K562 (cell line): Measurements from ENCODE around the gene KNSTRN. TPM values are rescaled to one million over a fixed set of nuclear protein-coding genes. Genes with fewer than 3 reads are reported as not detected.

Experiments used
- ATAC-seq: fragments of 200-7000 bp; cut with Tn5 transposase; 3 replicates; pipeline ENCODE4 v1.9.1; 2020; ENCODE audit warnings: moderate library complexity
- BruUV-seq: library from RNA; stranded (reverse); fragments of 400-500 nt; replicated peaks from 2 replicates; lab custom pipeline; 2021; lab: Mats Ljungman, UMichigan
- CTCF ChIA-PET: fragments of 300-600 bp; formaldehyde crosslinking; extraction: SDS; loops from one replicate; lab custom pipeline; 2021; ENCODE audit warnings: low intra/inter-chr PET ratio; lab: Yijun Ruan, JAX
- POLR2A ChIA-PET: fragments of 300-600, 350-650 bp; sonication (Branson Sonifier 250); formaldehyde crosslinking; extraction: SDS; loops from one replicate; lab custom pipeline; 2021; ENCODE audit warnings: antibody characterized with exemption, inconsistent platforms; lab: Yijun Ruan, JAX
- DNase-seq, 4 experiments: peaks; one replicate each; pipeline versions ENCODE4 v3.0.0 to v3.0.0-alpha.2; 2011 to 2018; ENCODE audit warnings: low spot score in 3 of 4, mixed read lengths in 3 of 4; ENCODE audit errors: extremely low read depth in 1 of 4
- FAIRE-seq: peaks from 2 replicates; lab custom pipeline; 2011; peaks lifted over from hg19 to GRCh38; lab: Jason Lieb, UNC
- H2AFZ ChIP-seq: 2 replicates; pipeline ENCODE4 v1.6.0; 2011; ENCODE audit warnings: low read depth, low read length, control low read depth, inconsistent platforms
- H3K27ac ChIP-seq: fragments of 200-600 bp; 3 replicates; pipeline ENCODE4 v1.8.0; 2011; ENCODE audit warnings: low read depth, mild to moderate bottlenecking, control low read depth, inconsistent platforms, low read length, moderate library complexity, mixed read lengths; ENCODE audit errors: extremely low read depth
- H3K27me3 ChIP-seq, 2 experiments: fragments of 300-600 bp in 1 of 2; 2 replicates in 1 of 2; 3 replicates in 1 of 2; pipeline versions ENCODE4 v1.6.0 to v1.8.0; 2011; ENCODE audit warnings: inconsistent platforms in 2 of 2, low read length in 2 of 2, mild to moderate bottlenecking in 1 of 2, mixed read lengths in 1 of 2, moderate library complexity in 1 of 2; ENCODE audit not compliant: control insufficient read depth in 2 of 2, insufficient read depth in 2 of 2
- H3K36me3 ChIP-seq: fragments of 300-600 bp; 3 replicates; pipeline ENCODE4 v1.8.0; 2011; ENCODE audit warnings: mild to moderate bottlenecking, low read length, inconsistent platforms; ENCODE audit not compliant: control insufficient read depth, insufficient read depth
- H3K4me1 ChIP-seq, 2 experiments: fragments of 200-600 bp in 1 of 2; replicated peaks in 1 of 2; 2 replicates in 1 of 2; 3 replicates in 1 of 2; pipeline versions ENCODE4 v1.5.1 to v1.8.0; 2011; ENCODE audit warnings: inconsistent platforms in 2 of 2, low read length in 2 of 2, mild to moderate bottlenecking in 1 of 2, mixed read lengths in 1 of 2, moderate library complexity in 1 of 2; ENCODE audit not compliant: control insufficient read depth in 2 of 2, insufficient read depth in 2 of 2
- H3K4me2 ChIP-seq: 2 replicates; pipeline ENCODE4 v1.6.1; 2011; ENCODE audit warnings: low read length, control low read depth, inconsistent platforms, mixed read lengths; ENCODE audit not compliant: insufficient read depth
- H3K4me3 ChIP-seq: fragments of 200-600 bp; sonication (generic), shearing (Covaris generic); 2 replicates; pipeline ENCODE4 v1.5.1; 2016; ENCODE audit warnings: control low read depth, inconsistent platforms
- H3K79me2 ChIP-seq: fragments of 200-600 bp; 3 replicates; pipeline ENCODE4 v1.8.0; 2011; ENCODE audit warnings: low read length, inconsistent platforms; ENCODE audit not compliant: control insufficient read depth, insufficient read depth
- H3K9ac ChIP-seq, 2 experiments: 2 replicates each; pipeline versions ENCODE4 v1.6.0 to v1.6.1; 2011; ENCODE audit warnings: low read depth in 2 of 2, low read length in 2 of 2, control low read depth in 1 of 2, inconsistent platforms in 1 of 2, mild to moderate bottlenecking in 1 of 2, mixed read lengths in 1 of 2; ENCODE audit not compliant: insufficient read depth in 1 of 2
- H3K9me1 ChIP-seq: one replicate; pipeline ENCODE4 v1.6.0; 2011; ENCODE audit warnings: inconsistent platforms, mild to moderate bottlenecking, low read length, moderate library complexity; ENCODE audit not compliant: control insufficient read depth, insufficient read depth
- H3K9me3 ChIP-seq: replicated peaks from 2 replicates; pipeline ENCODE4 v1.5.1; 2011; ENCODE audit warnings: low read depth, low read length, inconsistent platforms; ENCODE audit not compliant: control insufficient read depth, insufficient read depth
- H4K20me1 ChIP-seq: replicated peaks from 2 replicates; pipeline ENCODE4 v1.6.1; 2011; ENCODE audit warnings: low read length, inconsistent platforms, mixed read lengths; ENCODE audit not compliant: control insufficient read depth, insufficient read depth
- DPF2 ChIP-seq: fragments of 450-650 bp; IDR thresholded peaks from 2 replicates; pipeline ENCODE4 v1.6.1; 2016
- ESRRB ChIP-seq: fragments of 250-450 bp; sonication (Bioruptor Pico); IDR thresholded peaks from 2 replicates; pipeline ENCODE4 v1.5.0; 2020; ENCODE audit warnings: mild to moderate bottlenecking, moderate library complexity, borderline replicate concordance
- FOXK1 ChIP-seq: sonication (generic); formaldehyde crosslinking; IDR thresholded peaks from 2 replicates; pipeline ENCODE4 v1.8.0; 2022; ENCODE audit warnings: missing genetic modification reagents, mild to moderate bottlenecking, borderline replicate concordance
- JUN ChIP-seq, 2 experiments: sonication (generic) in 1 of 2; formaldehyde crosslinking in 1 of 2; IDR thresholded peaks; 2 replicates each; pipeline versions ENCODE4 v1.6.1 to v1.8.0; 2012 to 2022; ENCODE audit warnings: borderline replicate concordance in 2 of 2, mild to moderate bottlenecking in 2 of 2, improper control_type of control experiment in 1 of 2, low read depth in 1 of 2, low read length in 1 of 2, missing genetic modification reagents in 1 of 2
- PHB ChIP-seq: fragments of 250-450 bp; sonication (Bioruptor Pico); IDR thresholded peaks from 2 replicates; pipeline ENCODE4 v1.5.0; 2021
- ZNF217 ChIP-seq: sonication (generic); formaldehyde crosslinking; IDR thresholded peaks from 2 replicates; pipeline ENCODE4 v1.8.0; 2022; ENCODE audit warnings: mild to moderate bottlenecking, missing genetic modification reagents
- ZNF507 ChIP-seq: conservative IDR thresholded peaks from 2 replicates; pipeline ENCODE4 v1.6.1; 2017; ENCODE audit warnings: missing genetic modification characterization, missing compliant biosample characterization
- ZNF79 ChIP-seq: fragments of 250-450 bp; sonication (Bioruptor Pico); IDR thresholded peaks from 2 replicates; pipeline ENCODE4 v1.4.0; 2020; ENCODE audit warnings: low read depth, mild to moderate bottlenecking, moderate library complexity
- WGBS: fragments of 100-300 bp; shearing (Covaris generic); methylation state at CpG from one replicate; pipeline ENCODE4 v1.1.6; 2016; ENCODE audit warnings: low coverage, mixed read lengths; ENCODE audit not compliant: insufficient coverage; ENCODE audit errors: missing lambda C conversion rate; 5-methylcytosine and 5-hydroxymethylcytosine counted together
- in situ Hi-C: fragments of 300-500 bp; cut with MboI; formaldehyde crosslinking; loops from 4 replicates; pipeline ENCODE4 v1.15.0; 2018; ENCODE audit warnings: inconsistent platforms, mixed read lengths
- intact Hi-C: fragments of 100-400 bp; cut with micrococcal nuclease; formaldehyde crosslinking; loops from 2 replicates; pipeline ENCODE4 v1.14.2; 2022
- polyA plus RNA-seq, 8 experiments: library from polyadenylated mRNA; depleted of rRNA in 4 of 8; stranded (reverse) in 5 of 8; unstranded in 3 of 8; fragments of >200 nt; fragmentation: Nextera tagmentation in 2 of 8; fragmentation: Illumina TruSeq in 1 of 8; extraction: Ambion mirVana in 2 of 8; extraction: Trizol in 1 of 8; gene quantifications; 2 replicates each; pipeline versions ENCODE4 v1.2.1 to v1.2.3, GENCODE V29; 2011 to 2014; ENCODE audit warnings: inconsistent platforms in 1 of 8, missing spikeins in 1 of 8
- total RNA-seq, 7 experiments: library from RNA; depleted of rRNA in 6 of 7; stranded (reverse); fragments of >200 nt in 6 of 7; fragmentation: Illumina TruSeq in 2 of 7; extraction: Trizol in 2 of 7; gene quantifications; 2 replicates each; pipeline versions ENCODE4 v1.2.1 to v1.2.3, GENCODE V29; 2011 to 2021; ENCODE audit warnings: low replicate concordance in 1 of 7
- TF ChIP-seq, protein P1 (sequence below): sonication (generic); formaldehyde crosslinking; IDR thresholded peaks from 2 replicates; pipeline ENCODE4 v1.8.0; 2022; ENCODE audit warnings: missing genetic modification reagents, mild to moderate bottlenecking, moderate library complexity, borderline replicate concordance
- TF ChIP-seq, protein P2 (sequence below): sonication (generic); formaldehyde crosslinking; IDR thresholded peaks from 2 replicates; pipeline ENCODE4 v1.8.1; 2023; ENCODE audit warnings: missing genetic modification reagents, mild to moderate bottlenecking, borderline replicate concordance

KNSTRN gene
- total and polyA plus RNA-seq, 9 of the 15 experiments (the other 6 are each of a cell fraction or from before 2014, with no cell fraction given), result 48.7 to 88.2 (median 66.3) TPM

DNA sequence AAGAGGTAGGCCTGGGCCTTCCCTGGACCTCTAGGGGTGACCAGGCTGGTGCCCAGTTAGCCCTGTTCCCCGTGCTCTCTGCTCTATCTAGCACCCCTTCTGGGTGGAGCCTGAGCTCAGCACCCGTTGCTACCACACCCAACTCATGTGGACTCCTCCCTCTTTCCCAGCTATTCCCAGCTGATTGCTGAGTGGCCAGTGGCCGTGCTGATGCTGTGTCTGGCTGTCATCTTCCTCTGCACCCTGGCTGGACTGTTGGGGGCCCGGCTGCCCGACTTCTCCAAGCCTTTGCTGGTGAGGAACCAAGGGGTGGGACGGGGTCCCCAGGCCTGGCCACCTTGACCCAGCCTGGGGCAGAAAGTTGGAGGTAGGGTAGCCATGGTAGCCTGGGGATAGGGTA lies 18.3 kb upstream of the KNSTRN start:
- Histone ChIP-seq H3K9ac (no peak overlapping the region), H3K27ac (no peak overlapping the region), H3K9me1 (no peaks in the 10 kb centered on the region), H3K9me3 (no peaks in the 10 kb centered on the region), H3K79me2 (no peaks in the 10 kb centered on the region), H3K4me3 (no peak overlapping the region), H3K4me1 (peaks cover 9 to 37% of the 10 kb centered on the region in 2 experiments), H3K4me2 (no peak overlapping the region), H3K36me3 (no peaks in the 10 kb centered on the region), H3K27me3 (peaks cover 0 to 10% of the 10 kb centered on the region in 2 experiments; a peak in 2 of 5 replicates), H2AFZ (no peak overlapping the region), H4K20me1 (no peaks in the 10 kb centered on the region)
- TF ChIP-seq ESRRB (CRISPR knock-in tag), result no peak
- TF ChIP-seq, protein P1, sequence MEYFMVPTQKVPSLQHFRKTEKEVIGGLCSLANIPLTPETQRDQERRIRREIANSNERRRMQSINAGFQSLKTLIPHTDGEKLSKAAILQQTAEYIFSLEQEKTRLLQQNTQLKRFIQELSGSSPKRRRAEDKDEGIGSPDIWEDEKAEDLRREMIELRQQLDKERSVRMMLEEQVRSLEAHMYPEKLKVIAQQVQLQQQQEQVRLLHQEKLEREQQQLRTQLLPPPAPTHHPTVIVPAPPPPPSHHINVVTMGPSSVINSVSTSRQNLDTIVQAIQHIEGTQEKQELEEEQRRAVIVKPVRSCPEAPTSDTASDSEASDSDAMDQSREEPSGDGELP (CRISPR knock-in tag), result peak; percentile 86
- BruUV-seq, result no TSS peak
- POLR2A ChIA-PET, result interaction anchor here (0.9 kb wide), 1 partner anchor 69 kb away, joined by 3 read pairs; no protein-coding TSS in a partner anchor
- 2% methylated on average over 5 of the region's 6 CpGs for WGBS
- peak; percentile 45 to 76 (median 71) for DNase-seq
- CTCF ChIA-PET, result no interaction called here
- ATAC-seq, result peak; percentile 70
- intact Hi-C loops, result no loop called here
- peak; percentile 32 for FAIRE-seq
- in situ Hi-C loops, result no loop called here

DNA sequence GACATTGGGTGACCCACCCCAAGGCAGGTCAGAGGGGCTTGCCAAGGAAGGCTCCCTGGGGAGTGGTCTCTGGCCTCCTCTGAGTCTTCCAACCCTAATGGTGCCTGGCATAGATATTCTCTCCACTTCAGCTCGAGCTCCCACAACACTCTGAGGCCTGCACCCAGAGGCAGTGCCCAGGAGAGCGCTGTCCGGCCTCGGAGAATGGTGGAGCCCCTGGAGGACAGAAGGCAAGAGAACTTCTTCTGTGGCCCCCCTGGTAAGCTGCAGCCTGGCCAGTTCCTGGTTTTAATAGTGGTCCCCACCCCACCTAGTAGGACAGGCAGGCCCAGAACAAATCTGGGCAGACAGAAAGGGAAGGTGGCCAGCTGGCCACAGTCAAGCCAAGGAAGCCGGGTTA lies 17.5 kb upstream of the KNSTRN start:
- POLR2A ChIA-PET, result no interaction called here
- TF ChIP-seq ZNF507 (tag), result no peak
- no peak for TF ChIP-seq ZNF79 (CRISPR knock-in tag)
- TF ChIP-seq DPF2, result no peak
- TF ChIP-seq, protein P2, sequence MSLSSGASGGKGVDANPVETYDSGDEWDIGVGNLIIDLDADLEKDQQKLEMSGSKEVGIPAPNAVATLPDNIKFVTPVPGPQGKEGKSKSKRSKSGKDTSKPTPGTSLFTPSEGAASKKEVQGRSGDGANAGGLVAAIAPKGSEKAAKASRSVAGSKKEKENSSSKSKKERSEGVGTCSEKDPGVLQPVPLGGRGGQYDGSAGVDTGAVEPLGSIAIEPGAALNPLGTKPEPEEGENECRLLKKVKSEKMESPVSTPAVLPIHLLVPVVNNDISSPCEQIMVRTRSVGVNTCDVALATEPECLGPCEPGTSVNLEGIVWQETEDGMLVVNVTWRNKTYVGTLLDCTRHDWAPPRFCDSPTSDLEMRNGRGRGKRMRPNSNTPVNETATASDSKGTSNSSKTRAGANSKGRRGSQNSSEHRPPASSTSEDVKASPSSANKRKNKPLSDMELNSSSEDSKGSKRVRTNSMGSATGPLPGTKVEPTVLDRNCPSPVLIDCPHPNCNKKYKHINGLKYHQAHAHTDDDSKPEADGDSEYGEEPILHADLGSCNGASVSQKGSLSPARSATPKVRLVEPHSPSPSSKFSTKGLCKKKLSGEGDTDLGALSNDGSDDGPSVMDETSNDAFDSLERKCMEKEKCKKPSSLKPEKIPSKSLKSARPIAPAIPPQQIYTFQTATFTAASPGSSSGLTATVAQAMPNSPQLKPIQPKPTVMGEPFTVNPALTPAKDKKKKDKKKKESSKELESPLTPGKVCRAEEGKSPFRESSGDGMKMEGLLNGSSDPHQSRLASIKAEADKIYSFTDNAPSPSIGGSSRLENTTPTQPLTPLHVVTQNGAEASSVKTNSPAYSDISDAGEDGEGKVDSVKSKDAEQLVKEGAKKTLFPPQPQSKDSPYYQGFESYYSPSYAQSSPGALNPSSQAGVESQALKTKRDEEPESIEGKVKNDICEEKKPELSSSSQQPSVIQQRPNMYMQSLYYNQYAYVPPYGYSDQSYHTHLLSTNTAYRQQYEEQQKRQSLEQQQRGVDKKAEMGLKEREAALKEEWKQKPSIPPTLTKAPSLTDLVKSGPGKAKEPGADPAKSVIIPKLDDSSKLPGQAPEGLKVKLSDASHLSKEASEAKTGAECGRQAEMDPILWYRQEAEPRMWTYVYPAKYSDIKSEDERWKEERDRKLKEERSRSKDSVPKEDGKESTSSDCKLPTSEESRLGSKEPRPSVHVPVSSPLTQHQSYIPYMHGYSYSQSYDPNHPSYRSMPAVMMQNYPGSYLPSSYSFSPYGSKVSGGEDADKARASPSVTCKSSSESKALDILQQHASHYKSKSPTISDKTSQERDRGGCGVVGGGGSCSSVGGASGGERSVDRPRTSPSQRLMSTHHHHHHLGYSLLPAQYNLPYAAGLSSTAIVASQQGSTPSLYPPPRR (CRISPR knock-in tag), result no peak
- TF ChIP-seq PHB (CRISPR knock-in tag), result no peak
- no peak for TF ChIP-seq JUN (IDR thresholded peaks at IDR 0.05; ENCODE audit: borderline replicate concordance, low read depth, low read length)
- TF ChIP-seq JUN (CRISPR knock-in tag; IDR thresholded peaks at IDR 0.05; ENCODE audit: borderline replicate concordance), result no peak
- TF ChIP-seq ZNF217 (CRISPR knock-in tag), result no peak
- no peak for TF ChIP-seq FOXK1 (CRISPR knock-in tag)

More for the DNA sequence above, 17.5 kb upstream of the KNSTRN start:
- no peak for DNase-seq
- no TSS peak for BruUV-seq
- Histone ChIP-seq H3K9me1 (no peaks in the 10 kb centered on the region), H3K27me3 (peaks cover 0 to 14% of the 10 kb centered on the region in 2 experiments; a peak in 2 of 5 replicates), H3K4me3 (no peak overlapping the region), H3K79me2 (no peaks in the 10 kb centered on the region), H2AFZ (no peak overlapping the region), H3K36me3 (no peaks in the 10 kb centered on the region), H3K4me1 (peaks cover 9 to 44% of the 10 kb centered on the region in 2 experiments), H4K20me1 (no peaks in the 10 kb centered on the region), H3K27ac (no peak overlapping the region), H3K9me3 (no peaks in the 10 kb centered on the region), H3K9ac (no peak overlapping the region), H3K4me2 (no peak overlapping the region)
- 49% methylated on average over 5 of the region's 5 CpGs for WGBS
- in situ Hi-C loops (no loop called here), intact Hi-C loops (no loop called here)
- CTCF ChIA-PET, result no interaction called here
- no peak for FAIRE-seq
- no peak for ATAC-seq
